22Rv1 (cell line): Measurements from ENCODE around the gene ZNF488.

Experiments
- ZFX ChIP-seq: fragments of 450-650 bp; IDR thresholded peaks from 2 replicates; pipeline ENCODE4 v1.6.1; 2017; ENCODE audit warnings: antibody characterized with exemption, borderline replicate concordance
- TF ChIP-seq, protein P1 (sequence below): fragments of 450-650 bp; IDR thresholded peaks from 2 replicates; pipeline ENCODE4 v1.5.1; 2017; ENCODE audit warnings: mild to moderate bottlenecking

DNA sequence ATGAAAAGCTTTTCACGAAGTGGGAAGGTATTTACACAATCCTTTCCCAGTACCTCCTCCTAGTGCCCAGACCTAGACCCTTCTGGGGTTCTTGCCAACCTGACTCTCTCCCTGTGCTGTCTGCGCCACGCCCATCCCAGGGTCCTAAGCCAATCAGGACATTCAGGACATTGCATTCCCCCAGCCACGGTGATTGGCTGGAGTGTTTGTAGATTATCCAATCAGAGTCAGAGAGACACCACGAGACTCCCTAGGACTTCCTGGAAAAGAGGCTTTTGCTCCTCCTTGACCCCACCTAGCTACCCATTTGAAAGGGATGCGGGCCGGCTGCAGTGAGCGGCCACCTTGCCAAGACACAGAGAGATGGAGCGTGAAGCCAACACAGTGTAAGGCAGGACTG, 65.4 kb downstream of the ZNF488 start:
- TF ChIP-seq, protein P1, sequence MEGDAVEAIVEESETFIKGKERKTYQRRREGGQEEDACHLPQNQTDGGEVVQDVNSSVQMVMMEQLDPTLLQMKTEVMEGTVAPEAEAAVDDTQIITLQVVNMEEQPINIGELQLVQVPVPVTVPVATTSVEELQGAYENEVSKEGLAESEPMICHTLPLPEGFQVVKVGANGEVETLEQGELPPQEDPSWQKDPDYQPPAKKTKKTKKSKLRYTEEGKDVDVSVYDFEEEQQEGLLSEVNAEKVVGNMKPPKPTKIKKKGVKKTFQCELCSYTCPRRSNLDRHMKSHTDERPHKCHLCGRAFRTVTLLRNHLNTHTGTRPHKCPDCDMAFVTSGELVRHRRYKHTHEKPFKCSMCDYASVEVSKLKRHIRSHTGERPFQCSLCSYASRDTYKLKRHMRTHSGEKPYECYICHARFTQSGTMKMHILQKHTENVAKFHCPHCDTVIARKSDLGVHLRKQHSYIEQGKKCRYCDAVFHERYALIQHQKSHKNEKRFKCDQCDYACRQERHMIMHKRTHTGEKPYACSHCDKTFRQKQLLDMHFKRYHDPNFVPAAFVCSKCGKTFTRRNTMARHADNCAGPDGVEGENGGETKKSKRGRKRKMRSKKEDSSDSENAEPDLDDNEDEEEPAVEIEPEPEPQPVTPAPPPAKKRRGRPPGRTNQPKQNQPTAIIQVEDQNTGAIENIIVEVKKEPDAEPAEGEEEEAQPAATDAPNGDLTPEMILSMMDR, result no peak
- no peak for TF ChIP-seq ZFX
